Transverse colon (tissue), 4 donors: Measurements from ENCODE around the gene KCNAB2.

Experiments
- POLR2AphosphoS5 ChIP-seq, 3 donors: sonication (generic); formaldehyde crosslinking; IDR thresholded peaks; one replicate each; pipeline ENCODE4 v1.6.1; 2016; ENCODE audit warnings: antibody characterized with exemption in 3 of 3
- TF ChIP-seq, protein P1 (sequence below), 5 experiments: fragments of 200-600 bp in 3 of 5; fragments of 450-650 bp in 2 of 5; sonication (generic) in 3 of 5; IDR thresholded peaks; 1 replicate in 2 of 5; 2 replicates in 3 of 5; pipeline ENCODE4 v1.5.1; 2016 to 2017; ENCODE audit warnings: antibody characterized with exemption in 5 of 5, inconsistent platforms in 3 of 5, mild to moderate bottlenecking in 2 of 5, moderate library complexity in 1 of 5

DNA sequence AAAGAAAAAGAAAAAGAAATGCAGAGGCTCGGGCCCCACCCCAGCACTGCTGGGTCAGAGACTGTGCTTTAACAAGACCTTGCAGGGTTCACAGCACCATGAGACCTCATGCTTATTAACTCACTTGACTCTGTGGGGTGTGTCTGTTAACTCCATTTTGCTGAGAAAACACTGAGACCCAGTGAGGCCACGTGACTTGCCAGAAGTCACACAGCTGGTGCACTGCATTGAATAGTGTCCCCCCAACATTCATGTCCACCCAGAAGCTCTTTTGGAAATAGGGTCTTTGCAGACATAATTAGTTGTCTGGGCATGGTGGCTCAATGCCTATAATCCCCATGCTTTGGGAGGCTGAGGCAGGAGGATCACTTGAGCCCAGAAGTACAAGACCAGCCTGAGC is 94.7 kb downstream of the KCNAB2 start:
- TF ChIP-seq, protein P1, sequence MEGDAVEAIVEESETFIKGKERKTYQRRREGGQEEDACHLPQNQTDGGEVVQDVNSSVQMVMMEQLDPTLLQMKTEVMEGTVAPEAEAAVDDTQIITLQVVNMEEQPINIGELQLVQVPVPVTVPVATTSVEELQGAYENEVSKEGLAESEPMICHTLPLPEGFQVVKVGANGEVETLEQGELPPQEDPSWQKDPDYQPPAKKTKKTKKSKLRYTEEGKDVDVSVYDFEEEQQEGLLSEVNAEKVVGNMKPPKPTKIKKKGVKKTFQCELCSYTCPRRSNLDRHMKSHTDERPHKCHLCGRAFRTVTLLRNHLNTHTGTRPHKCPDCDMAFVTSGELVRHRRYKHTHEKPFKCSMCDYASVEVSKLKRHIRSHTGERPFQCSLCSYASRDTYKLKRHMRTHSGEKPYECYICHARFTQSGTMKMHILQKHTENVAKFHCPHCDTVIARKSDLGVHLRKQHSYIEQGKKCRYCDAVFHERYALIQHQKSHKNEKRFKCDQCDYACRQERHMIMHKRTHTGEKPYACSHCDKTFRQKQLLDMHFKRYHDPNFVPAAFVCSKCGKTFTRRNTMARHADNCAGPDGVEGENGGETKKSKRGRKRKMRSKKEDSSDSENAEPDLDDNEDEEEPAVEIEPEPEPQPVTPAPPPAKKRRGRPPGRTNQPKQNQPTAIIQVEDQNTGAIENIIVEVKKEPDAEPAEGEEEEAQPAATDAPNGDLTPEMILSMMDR (IDR thresholded peaks at IDR 0.05) = no peak
- TF ChIP-seq POLR2AphosphoS5 (IDR thresholded peaks at IDR 0.05) = no peak
